Measurements from ENCODE around the gene DYNC2I2. TPM values are rescaled to one million over a fixed set of nuclear protein-coding genes. Genes with fewer than 3 reads are reported as not detected.
"Not testable (repeated sequence)": the region's sequence is repeated elsewhere in the genome, so short reads cannot be mapped to it uniquely, and the experiment has no call there.

The DYNC2I2 gene
- total RNA-seq, 3 donors from 2014 or later, result 23.7 to 67.0 (median 54.1) TPM

DNA sequence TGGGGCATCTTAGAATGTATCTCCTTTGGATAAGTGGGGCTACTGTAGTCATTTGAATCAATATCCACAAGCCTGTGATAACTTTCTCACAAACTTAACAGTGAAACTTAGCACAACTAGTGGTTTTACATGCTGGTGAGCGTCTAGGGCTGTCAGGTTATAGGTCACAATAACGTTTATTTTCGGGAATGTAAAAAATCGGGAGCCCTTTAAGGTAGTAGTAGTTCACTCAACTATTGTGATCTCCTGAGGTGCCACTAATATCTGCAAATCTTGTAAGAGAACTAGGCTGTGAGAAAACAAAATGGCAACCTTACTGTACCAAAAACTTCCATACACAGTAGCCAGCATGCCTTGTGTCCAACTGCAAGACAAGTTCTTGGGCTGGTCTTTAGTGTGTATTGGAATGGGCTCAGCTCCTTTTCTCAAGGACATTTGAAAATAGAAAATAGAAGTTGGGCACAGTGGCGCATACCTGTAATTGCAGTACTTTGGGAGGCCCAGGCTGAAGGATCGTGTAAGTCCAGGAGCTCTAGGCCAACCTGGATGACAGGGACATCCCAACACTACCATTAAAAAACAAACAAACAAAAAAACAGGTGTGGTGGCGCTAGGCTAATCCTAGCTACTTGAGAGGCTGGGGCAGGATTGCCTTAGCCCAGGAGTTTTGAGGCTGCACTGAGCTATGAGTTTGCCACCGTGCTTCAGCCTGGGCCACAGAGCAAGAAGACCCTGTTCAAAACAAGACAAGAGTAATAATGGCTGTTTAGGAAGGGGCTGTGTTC is 40.5 kb upstream of the DYNC2I2 start:
- Histone ChIP-seq H3K4me1 (no peaks in the 10 kb centered on the region), H3K27me3 (no peaks in the 10 kb centered on the region), H3K9me3 (no peaks in the 10 kb centered on the region), H3K27ac (no peak overlapping the region), H3K4me3 (no peak overlapping the region), H3K36me3 (no peaks in the 10 kb centered on the region)
- DNase-seq (ENCODE audit: low spot score in 2 of 2), result no peak
- TF ChIP-seq POLR2A (IDR thresholded peaks at IDR 0.05) (no peak), POLR2AphosphoS5 (IDR thresholded peaks at IDR 0.05) (no peak)
- TF ChIP-seq, protein P1, sequence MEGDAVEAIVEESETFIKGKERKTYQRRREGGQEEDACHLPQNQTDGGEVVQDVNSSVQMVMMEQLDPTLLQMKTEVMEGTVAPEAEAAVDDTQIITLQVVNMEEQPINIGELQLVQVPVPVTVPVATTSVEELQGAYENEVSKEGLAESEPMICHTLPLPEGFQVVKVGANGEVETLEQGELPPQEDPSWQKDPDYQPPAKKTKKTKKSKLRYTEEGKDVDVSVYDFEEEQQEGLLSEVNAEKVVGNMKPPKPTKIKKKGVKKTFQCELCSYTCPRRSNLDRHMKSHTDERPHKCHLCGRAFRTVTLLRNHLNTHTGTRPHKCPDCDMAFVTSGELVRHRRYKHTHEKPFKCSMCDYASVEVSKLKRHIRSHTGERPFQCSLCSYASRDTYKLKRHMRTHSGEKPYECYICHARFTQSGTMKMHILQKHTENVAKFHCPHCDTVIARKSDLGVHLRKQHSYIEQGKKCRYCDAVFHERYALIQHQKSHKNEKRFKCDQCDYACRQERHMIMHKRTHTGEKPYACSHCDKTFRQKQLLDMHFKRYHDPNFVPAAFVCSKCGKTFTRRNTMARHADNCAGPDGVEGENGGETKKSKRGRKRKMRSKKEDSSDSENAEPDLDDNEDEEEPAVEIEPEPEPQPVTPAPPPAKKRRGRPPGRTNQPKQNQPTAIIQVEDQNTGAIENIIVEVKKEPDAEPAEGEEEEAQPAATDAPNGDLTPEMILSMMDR (IDR thresholded peaks at IDR 0.05), result no peak
- intact Hi-C loops (cut with DNase I; ENCODE audit: low total_unique reads), result no loop called here

DNA sequence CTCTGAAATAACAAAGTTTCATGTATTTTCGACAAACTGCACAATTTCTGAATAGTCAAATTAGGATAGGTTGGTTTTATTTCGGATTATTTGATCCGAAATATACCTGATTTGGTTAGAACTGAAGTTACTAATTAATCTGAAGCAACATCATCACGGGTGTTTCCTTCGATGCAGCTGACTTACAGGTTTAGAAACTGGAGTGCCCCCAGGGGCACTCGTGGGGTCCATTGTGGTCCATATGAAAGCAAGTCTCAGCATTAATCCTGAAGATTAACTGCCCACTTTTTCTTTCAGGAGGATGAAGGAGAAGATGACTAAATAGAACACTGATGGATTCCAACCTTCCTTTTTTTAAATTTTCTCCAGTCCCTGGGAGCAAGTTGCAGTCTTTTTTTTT is 37.7 kb upstream of the DYNC2I2 start:
- Histone ChIP-seq H3K27ac (no peak overlapping the region), H3K27me3 (no peaks in the 10 kb centered on the region), H3K4me1 (peaks cover 0 to 4% of the 10 kb centered on the region in 2 donors), H3K36me3 (no peaks in the 10 kb centered on the region), H3K9me3 (no peaks in the 10 kb centered on the region), H3K4me3 (no peak overlapping the region)
- no peak for TF ChIP-seq POLR2AphosphoS5 (IDR thresholded peaks at IDR 0.05)
- no peak for TF ChIP-seq POLR2A (IDR thresholded peaks at IDR 0.05)
- TF ChIP-seq, protein P1 (IDR thresholded peaks at IDR 0.05), result no peak
- intact Hi-C loops (cut with DNase I; ENCODE audit: low total_unique reads), result loop anchor here (2.0 kb wide), 1 partner anchor 16 kb away; no protein-coding TSS in a partner anchor
- no peak for DNase-seq (ENCODE audit: low spot score in 2 of 2)

DNA sequence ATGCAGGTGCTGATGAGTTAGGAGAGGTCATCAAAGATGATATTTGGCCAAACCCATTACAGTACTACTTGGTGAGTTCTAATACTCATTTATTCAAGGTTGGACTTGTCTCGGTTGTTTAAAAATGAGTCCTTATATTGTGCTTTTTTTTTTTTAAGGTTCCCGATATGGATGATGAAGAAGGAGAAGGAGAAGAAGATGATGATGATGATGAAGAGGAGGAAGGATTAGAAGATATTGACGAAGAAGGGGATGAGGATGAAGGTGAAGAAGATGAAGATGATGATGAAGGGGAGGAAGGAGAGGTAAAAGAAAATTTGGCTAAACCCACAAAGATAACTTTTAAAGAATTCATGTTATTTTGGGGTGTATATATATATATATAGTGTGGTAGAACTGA is 37.1 kb upstream of the DYNC2I2 start:
- not testable (repeated sequence) for H3K4me3 ChIP-seq; H3K27ac ChIP-seq; H3K4me1 ChIP-seq; DNase-seq (ENCODE audit: low spot score in 2 of 2); H3K27me3 ChIP-seq; H3K36me3 ChIP-seq; H3K9me3 ChIP-seq
- intact Hi-C loops (cut with DNase I; ENCODE audit: low total_unique reads), result loop anchor here (2.0 kb wide), 1 partner anchor 15 kb away; no protein-coding TSS in a partner anchor

DNA sequence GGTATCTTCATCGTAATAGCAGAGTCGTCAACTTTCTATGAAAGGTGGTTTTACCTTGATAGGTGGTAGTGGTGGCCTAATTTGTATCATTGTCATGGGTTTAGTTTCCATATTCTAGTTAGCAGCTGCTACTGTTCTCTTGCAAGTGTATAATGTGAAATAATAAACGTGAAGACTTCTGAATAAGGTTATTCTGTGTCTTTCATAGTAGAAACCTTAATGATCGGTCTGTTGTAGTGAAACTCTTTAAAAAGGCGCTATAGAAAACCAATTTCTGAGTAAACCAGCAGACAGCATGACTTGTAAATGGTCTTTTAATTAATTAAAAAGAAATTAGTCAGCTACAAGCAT is 34.0 kb upstream of the DYNC2I2 start:
- Histone ChIP-seq H3K27ac (peak overlapping the region; percentile 72 to 96), H3K27me3 (no peaks in the 10 kb centered on the region), H3K4me1 (peaks cover 4 to 8% of the 10 kb centered on the region in 2 donors), H3K4me3 (peak overlapping the region; percentile 69 to 95 (median 83)), H3K9me3 (no peaks in the 10 kb centered on the region), H3K36me3 (no peaks in the 10 kb centered on the region)
- TF ChIP-seq POLR2AphosphoS5 (IDR thresholded peaks at IDR 0.05), result no peak
- no peak for TF ChIP-seq POLR2A (IDR thresholded peaks at IDR 0.05)
- TF ChIP-seq, protein P1 (IDR thresholded peaks at IDR 0.05), result no peak
- no peak for DNase-seq (ENCODE audit: low spot score in 2 of 2)
- intact Hi-C loops (cut with DNase I; ENCODE audit: low total_unique reads), result no loop called here

DNA sequence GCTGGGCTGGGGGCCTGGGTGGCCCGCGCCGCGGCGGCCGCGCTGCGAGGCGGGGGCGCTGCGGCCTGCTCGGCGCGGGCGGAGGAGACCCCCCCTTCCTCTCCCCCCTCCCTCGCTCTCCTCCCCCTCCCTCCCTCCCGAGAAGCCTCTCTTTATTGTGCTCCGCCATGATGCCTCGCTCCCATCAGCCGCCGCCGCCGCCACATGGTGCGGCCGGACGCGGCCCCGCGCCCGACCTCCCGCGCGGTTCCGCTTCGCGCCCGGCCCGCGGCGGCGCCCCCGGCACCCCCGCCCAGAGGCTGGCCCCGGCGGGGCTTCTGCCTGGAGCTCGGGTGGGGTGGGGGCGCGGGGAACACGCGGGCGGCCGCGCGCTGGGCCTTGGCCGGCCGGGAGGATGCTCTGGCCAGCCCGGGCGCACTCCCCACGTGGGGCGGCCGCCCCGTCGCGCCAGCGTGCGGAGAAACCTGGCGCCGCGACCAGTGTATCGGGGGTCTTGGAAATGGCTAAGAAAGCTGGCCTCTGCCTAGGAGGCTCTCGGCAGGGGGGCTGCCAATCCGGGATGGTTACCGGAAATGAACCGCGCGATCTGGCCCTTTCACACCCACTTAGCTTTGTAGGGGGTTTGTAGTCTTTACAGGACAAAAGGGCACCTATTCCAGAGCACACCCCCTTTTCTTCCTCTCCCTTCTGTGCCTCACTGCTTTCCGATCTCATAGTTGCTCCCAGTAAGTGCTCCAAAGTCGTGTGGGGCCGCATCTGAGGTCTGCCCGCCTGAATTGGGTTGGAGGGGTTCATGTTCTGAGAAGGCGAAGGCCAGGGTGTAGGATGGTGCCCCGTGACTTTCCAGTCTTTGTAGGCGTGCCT is 33.4 kb upstream of the DYNC2I2 start:
- DNase-seq (ENCODE audit: low spot score in 2 of 2), result no peak
- intact Hi-C loops (cut with DNase I; ENCODE audit: low total_unique reads), result no loop called here
- Histone ChIP-seq H3K4me3 (peak overlapping the region; percentile 69 to 95 (median 83)), H3K9me3 (no peaks in the 10 kb centered on the region), H3K27me3 (no peaks in the 10 kb centered on the region), H3K27ac (peak overlapping the region; percentile 72 to 96), H3K36me3 (no peaks in the 10 kb centered on the region), H3K4me1 (peaks cover 4 to 12% of the 10 kb centered on the region in 2 donors)
- TF ChIP-seq POLR2AphosphoS5 (IDR thresholded peaks at IDR 0.05), result no peak
- no peak for TF ChIP-seq POLR2A (IDR thresholded peaks at IDR 0.05)
- TF ChIP-seq, protein P1 (IDR thresholded peaks at IDR 0.05), result no peak

Measured in breast epithelium (tissue), 4 donors.